ENCODE results near the gene HYDIN.
"Not testable (repeated sequence)": the region's sequence is repeated elsewhere in the genome, so short reads cannot be mapped to it uniquely, and the experiment has no call there.

The HYDIN gene

DNA sequence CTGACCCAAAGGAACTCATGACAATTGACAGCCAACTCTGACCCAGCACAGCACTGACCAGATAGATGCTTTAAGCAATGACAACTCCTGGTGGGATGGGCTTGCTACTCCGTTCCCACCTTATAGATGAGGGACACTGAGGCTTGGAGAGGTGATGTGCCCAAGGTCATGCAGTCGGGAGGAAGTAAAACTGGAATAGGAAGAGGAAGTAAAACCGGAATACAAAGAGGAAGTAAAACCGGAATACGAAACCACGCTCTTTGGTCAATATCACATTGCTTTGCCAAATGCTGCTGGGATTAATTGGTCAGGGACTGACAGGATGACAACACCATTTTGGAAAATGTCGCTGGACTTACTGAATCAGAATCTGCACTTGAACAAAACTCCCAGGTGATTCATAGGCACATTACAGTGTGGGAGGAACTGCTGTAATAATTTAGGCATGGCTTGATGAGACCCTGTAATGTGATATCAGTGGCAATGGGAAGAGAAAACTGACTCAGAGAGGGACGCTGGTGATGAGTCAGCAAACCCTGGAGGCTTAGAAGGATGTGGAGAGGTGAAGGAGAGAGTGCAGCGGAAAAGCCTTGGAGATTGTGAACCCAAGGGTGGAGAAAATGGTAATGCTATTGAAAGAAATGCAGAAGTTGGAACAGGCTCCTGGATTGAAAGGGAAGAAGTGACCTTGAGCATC is 243.4 kb downstream of the HYDIN start:
- not testable (repeated sequence) for FAIRE-seq

DNA sequence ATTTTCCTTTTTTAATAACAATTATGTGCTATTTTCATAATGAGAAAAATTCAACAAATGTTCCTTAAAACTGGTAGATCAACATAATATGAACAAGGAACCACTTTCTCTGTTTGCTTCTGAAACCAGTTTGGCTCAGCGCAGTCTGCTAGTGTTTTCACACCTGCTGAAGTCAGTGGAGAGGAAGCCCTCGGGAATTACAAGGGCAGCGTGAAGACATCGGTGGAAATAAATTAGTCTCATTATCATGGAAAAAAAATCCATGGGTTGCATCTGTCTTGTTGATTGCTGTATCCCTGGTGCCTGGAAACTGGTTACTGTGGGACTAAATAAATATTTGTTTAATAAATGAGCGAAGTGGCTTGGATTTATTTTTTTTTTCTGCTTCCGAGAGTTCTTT is 245.8 kb downstream of the HYDIN start:
- FAIRE-seq, result not testable (repeated sequence)

DNA sequence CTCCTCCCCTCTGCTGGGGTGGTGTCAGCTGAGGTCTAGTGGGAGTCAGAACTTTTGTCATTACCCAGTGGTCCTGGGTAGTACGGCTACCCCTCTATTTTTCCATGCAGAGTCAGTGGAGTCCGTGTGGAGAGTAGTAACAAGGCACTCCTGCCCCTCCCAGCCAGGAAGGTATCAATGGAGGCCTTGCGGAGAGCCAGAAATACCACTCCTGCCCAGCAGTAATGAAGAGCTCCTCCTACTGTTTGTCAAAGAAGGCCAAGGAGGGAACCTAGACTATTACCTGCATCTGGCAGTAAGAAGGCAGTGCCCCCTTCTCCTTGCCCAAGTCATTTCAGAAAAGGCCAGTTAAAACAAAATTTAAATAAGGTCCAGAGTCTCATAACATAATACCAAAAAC is 262.2 kb downstream of the HYDIN start:
- FAIRE-seq, result not testable (repeated sequence)

- not testable (repeated sequence) for FAIRE-seq
These were observed 270.4 kb downstream of the HYDIN start for GRCh38 chr16:70960169-70960568.

GRCh38 chr16:70954922-70955321 is 275.6 kb downstream of the HYDIN start:
- not testable (repeated sequence) for FAIRE-seq

GRCh38 chr16:70953824-70954223 is 276.7 kb downstream of the HYDIN start:
- not testable (repeated sequence) for FAIRE-seq

GRCh38 chr16:70943551-70943950 is 287.0 kb downstream of the HYDIN start:
- FAIRE-seq, result not testable (repeated sequence)

GRCh38 chr16:70939690-70940359 is 290.7 kb downstream of the HYDIN start:
- FAIRE-seq, result not testable (repeated sequence)

GRCh38 chr16:70936781-70937525 is 293.6 kb downstream of the HYDIN start:
- not testable (repeated sequence) for FAIRE-seq

- FAIRE-seq, result not testable (repeated sequence)
These were observed 295.2 kb downstream of the HYDIN start for GRCh38 chr16:70935325-70935724.

- not testable (repeated sequence) for FAIRE-seq
These were observed 296.8 kb downstream of the HYDIN start for GRCh38 chr16:70933746-70934145.

GRCh38 chr16:70930757-70931156 is 299.8 kb downstream of the HYDIN start:
- FAIRE-seq, result not testable (repeated sequence)

- FAIRE-seq, result not testable (repeated sequence)
These were observed 308.4 kb downstream of the HYDIN start for GRCh38 chr16:70922164-70922563.

- not testable (repeated sequence) for FAIRE-seq
These were observed 309.9 kb downstream of the HYDIN start for GRCh38 chr16:70920661-70921060.

GRCh38 chr16:70888208-70888607 is 342.3 kb downstream of the HYDIN start:
- FAIRE-seq, result not testable (repeated sequence)

GRCh38 chr16:70884652-70885051 is 345.9 kb downstream of the HYDIN start:
- not testable (repeated sequence) for FAIRE-seq

- not testable (repeated sequence) for FAIRE-seq
These were observed 348.2 kb downstream of the HYDIN start for GRCh38 chr16:70882311-70882710.

DNA sequence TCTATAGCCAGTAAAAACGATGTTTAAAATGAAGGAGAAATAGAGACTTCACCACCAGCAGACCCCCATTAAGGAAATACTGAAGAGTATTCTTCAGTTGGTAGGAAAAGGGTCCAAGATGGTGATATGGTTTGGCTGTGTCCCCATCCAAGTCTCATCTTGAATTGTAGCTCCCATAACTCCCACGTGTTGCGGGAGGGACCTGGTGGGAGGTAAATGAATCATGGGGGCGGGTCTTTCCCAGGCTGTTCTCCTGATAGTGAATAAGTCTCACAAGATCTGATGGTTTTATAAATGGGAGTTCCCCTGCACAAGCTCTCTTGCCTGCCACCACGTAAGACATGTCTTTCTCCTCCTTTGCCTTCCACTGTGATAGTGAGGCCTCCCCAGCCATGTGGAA is 352.6 kb downstream of the HYDIN start:
- FAIRE-seq, result not testable (repeated sequence)

GRCh38 chr16:70876442-70876841 is 354.1 kb downstream of the HYDIN start:
- not testable (repeated sequence) for FAIRE-seq

- FAIRE-seq, result not testable (repeated sequence)
These were observed 365.8 kb downstream of the HYDIN start for GRCh38 chr16:70864698-70865097.

- FAIRE-seq, result not testable (repeated sequence)
These were observed 368.5 kb downstream of the HYDIN start for GRCh38 chr16:70861996-70862395.

DNA sequence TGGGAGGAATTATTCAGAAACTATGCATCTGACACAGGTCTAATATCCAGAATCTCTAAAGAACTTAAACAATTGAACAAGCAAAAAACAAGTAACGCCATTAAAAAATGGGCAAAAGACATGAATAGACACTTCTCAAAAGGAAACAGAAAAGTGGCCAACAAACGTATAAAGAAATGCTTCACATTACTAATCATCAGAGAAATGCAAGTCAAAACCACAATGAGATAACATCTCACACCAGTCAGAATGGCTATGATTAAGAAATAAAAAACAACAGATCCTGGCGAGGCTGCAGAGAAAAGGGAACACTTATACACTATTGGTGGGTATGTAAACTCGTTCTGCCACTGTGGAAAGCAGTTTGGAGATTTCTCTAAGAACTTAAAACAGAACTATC is 379.2 kb downstream of the HYDIN start:
- not testable (repeated sequence) for FAIRE-seq

DNA sequence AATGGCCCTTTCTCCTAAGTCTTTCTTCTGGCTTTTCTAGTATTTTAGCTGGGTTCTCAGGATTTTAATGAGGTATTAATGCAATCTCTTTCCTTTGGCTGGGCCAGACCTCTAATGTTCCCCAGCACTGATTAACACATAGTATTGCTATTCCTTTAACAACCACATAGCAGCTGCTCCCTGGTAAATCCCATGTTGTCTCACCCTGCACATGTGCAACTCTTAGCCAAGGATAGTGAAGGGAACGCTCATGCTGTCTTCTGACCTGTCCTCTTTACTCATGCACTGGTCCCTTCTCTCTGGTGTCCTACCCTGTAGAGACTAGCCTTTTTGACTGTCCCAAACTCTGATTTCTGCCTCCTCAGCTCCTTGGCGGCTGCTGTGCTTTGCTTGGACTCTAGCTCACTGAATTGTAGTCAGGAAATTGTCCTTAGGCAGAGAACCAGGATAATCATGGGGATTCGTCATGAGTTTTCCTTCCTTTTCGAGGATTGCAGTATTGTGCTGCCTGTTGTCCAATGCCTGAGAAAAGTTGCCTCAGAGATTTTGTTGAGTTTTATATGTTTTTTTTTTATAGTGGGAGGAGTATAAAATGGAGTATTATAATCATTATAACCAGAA is 406.9 kb downstream of the HYDIN start:
- not testable (repeated sequence) for FAIRE-seq
